PFSK-1 (cell line): ENCODE data around the gene ENO1. TPM values are rescaled to one million over a fixed set of nuclear protein-coding genes. Genes with fewer than 3 reads are reported as not detected.

Experiments
- FOXP2 ChIP-seq: optimal IDR thresholded peaks from 2 replicates; pipeline ENCODE3; 2011; ENCODE audit warnings: borderline replicate concordance, control low read depth, inconsistent platforms; ENCODE audit not compliant: insufficient read depth; ENCODE audit errors: extremely low read length, extremely low read depth
- POLR2AphosphoS5 ChIP-seq: IDR thresholded peaks from 2 replicates; pipeline ENCODE4 v1.6.1; 2012; ENCODE audit warnings: low read depth, mild to moderate bottlenecking, control low read depth, low read length, moderate library complexity
- SIN3A ChIP-seq: IDR thresholded peaks from 2 replicates; pipeline ENCODE4 v1.6.1; 2012; ENCODE audit warnings: mild to moderate bottlenecking, low read length, moderate library complexity, borderline replicate concordance; ENCODE audit not compliant: insufficient read depth
- TAF1 ChIP-seq: IDR thresholded peaks from 2 replicates; pipeline ENCODE4 v1.6.1; 2012; ENCODE audit warnings: low read length, control low read depth, borderline replicate concordance; ENCODE audit not compliant: insufficient read depth
- polyA plus RNA-seq: library from polyadenylated mRNA; unstranded; fragments of >200 nt; gene quantifications from one replicate; pipeline ENCODE4 v1.2.1, GENCODE V29; 2012; ENCODE audit warnings: low read depth, missing spikeins; ENCODE audit not compliant: insufficient read length
- TF ChIP-seq, protein P1 (sequence below), 2 experiments: IDR thresholded peaks; 2 replicates each; pipeline versions ENCODE4 v1.6.1 to v1.8.0; 2011 to 2012; ENCODE audit warnings: low read depth in 2 of 2, low read length in 2 of 2, control low read depth in 1 of 2, inconsistent platforms in 1 of 2, mild to moderate bottlenecking in 1 of 2, moderate library complexity in 1 of 2; ENCODE audit not compliant: insufficient read depth in 1 of 2

The ENO1 gene
- polyA plus RNA-seq: 2,075 TPM

DNA sequence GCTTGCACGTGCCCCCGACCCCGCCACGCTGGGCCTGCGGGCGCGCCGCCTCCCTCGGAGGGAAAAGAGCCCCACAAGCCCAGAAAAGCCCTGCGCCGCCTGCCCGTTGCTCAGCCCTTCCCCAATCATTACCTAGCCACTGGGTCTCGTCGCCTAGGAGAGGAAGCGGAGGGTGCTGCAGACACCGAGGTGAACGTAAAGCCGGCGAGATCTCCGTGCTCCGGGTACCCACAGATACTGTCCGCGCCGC lies at the start of gene ENO1:
Gene ENO1 (minus strand): TSS at position 239 of the 250 bp plus-strand sequence. CDS start 3,778 bp downstream, outside the sequence.
- no peak for TF ChIP-seq FOXP2
- TF ChIP-seq TAF1: peak; percentile 99
- TF ChIP-seq, protein P1, sequence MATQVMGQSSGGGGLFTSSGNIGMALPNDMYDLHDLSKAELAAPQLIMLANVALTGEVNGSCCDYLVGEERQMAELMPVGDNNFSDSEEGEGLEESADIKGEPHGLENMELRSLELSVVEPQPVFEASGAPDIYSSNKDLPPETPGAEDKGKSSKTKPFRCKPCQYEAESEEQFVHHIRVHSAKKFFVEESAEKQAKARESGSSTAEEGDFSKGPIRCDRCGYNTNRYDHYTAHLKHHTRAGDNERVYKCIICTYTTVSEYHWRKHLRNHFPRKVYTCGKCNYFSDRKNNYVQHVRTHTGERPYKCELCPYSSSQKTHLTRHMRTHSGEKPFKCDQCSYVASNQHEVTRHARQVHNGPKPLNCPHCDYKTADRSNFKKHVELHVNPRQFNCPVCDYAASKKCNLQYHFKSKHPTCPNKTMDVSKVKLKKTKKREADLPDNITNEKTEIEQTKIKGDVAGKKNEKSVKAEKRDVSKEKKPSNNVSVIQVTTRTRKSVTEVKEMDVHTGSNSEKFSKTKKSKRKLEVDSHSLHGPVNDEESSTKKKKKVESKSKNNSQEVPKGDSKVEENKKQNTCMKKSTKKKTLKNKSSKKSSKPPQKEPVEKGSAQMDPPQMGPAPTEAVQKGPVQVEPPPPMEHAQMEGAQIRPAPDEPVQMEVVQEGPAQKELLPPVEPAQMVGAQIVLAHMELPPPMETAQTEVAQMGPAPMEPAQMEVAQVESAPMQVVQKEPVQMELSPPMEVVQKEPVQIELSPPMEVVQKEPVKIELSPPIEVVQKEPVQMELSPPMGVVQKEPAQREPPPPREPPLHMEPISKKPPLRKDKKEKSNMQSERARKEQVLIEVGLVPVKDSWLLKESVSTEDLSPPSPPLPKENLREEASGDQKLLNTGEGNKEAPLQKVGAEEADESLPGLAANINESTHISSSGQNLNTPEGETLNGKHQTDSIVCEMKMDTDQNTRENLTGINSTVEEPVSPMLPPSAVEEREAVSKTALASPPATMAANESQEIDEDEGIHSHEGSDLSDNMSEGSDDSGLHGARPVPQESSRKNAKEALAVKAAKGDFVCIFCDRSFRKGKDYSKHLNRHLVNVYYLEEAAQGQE (IDR thresholded peaks at IDR 0.05; ENCODE audit: insufficient read depth in 1 of 2, low read depth in 2 of 2, low read length in 2 of 2): peak in 1 of 2 experiments; percentile 20; a peak in 1 of 4 replicates
- 0 out of 2 replicates have a peak, but pooled peaks have one; percentile 12 for TF ChIP-seq SIN3A
- peak; percentile 74; the same call in 1 of the 2 replicates for TF ChIP-seq POLR2AphosphoS5

DNA sequence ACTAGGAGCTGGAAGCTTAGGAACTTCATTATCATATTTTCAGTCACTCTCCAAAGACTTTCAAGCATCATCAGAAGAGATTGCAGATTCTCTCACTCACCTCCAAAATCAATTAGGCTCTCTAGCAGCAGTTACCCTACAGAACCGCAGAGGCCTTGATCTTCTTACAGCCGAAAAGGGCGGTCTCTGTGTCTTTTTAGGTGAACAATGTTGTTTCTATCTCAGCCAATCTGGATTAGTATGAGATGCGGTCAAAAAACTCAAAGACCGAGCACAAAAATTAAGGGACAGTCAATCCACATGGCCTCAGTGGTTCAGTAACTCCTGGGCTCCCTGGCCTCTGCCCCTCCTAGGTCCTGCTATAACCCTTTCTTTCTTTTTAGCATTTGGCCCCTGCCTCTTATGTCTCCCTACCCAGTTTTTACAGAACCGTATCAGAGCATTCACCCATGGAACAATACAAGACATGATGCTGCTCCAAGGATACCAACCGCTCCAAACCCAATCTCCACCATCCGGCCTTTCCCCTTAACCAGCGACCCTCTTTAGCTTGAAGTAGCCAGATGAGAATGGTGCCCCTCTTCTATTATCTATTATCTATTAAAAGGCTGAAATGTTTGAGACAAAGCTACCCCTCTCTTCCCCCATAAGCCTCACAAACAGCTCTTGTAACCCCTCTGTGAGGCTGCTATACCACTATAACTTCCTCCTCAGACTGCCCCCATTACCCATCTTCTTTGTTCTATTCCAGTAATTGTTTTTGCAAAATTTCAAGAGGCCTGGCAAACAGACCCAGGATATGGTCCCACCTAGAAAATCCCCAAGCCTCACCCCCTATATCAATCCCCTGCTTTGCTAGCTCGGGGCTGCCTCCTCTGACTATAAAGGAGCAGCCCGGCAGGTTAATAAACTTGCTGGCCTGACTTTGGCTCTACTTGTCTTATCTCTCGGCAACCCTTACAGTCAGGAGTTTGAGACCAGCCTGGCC lies 48.5 kb upstream of the ENO1 start:
- TF ChIP-seq TAF1 (no peak), POLR2AphosphoS5 (no peak)
- TF ChIP-seq, protein P1 (IDR thresholded peaks at IDR 0.05; ENCODE audit: insufficient read depth in 1 of 2, low read depth in 2 of 2, low read length in 2 of 2): no peak

DNA sequence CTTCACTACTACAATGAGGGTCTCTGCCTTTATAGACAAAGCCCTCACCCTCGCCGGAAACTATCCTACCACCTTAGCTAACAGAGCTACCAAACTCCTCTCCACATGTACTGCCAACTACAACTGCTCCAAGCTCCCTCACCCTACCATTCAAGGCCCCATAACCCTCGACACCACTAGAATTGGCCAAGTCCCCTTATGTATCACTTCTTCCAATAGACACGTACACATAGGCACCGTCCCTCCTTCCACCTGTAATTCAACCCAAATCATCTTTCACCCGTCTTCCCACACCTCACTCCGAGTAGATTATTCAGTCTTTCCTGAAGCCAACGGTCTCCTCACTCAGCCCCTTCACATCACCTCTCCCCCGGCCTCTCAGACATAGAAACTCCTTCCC lies 47.5 kb upstream of the ENO1 start:
- TF ChIP-seq POLR2AphosphoS5: no peak
- no peak for TF ChIP-seq SIN3A
- no peak for TF ChIP-seq FOXP2
- TF ChIP-seq TAF1: no peak
- TF ChIP-seq, protein P1 (IDR thresholded peaks at IDR 0.05; ENCODE audit: insufficient read depth in 1 of 2, low read depth in 2 of 2, low read length in 2 of 2): no peak

DNA sequence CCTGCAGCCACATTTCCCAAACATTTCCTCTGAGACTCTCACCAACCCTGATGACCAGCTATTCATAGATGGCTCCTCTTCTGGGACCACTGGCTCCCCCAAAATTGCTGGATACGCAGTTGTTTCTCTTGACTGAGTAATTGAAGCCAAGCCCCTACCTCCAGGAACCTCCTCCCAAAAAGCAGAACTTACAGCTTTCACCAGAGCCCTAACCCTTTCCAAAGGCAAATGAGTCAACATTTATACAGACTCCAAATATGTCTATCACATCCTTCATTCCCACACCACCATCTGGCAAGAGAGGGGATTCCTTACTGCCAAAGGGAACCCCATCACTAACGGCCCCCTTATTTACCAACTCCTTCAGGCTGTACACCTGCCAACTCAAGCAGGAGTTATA lies 46.9 kb upstream of the ENO1 start:
- TF ChIP-seq SIN3A (no peak), FOXP2 (no peak), TAF1 (no peak)
- TF ChIP-seq, protein P1 (IDR thresholded peaks at IDR 0.05; ENCODE audit: insufficient read depth in 1 of 2, low read depth in 2 of 2, low read length in 2 of 2): no peak
